Suprapubic skin (tissue), 4 donors: ENCODE measurements around the gene SUPT5H. TPM values are rescaled to one million over a fixed set of nuclear protein-coding genes. Genes with fewer than 3 reads are reported as not detected.

Experiments
- DNase-seq, 2 donors: peaks; one replicate each; pipeline ENCODE4 v3.0.0-alpha.2; 2019; ENCODE audit warnings: low spot score in 2 of 2
- H3K27ac ChIP-seq: fragments of 200-600 bp; sonication (generic); one replicate; pipeline ENCODE4 v1.5.1; 2019
- H3K27me3 ChIP-seq: fragments of 200-600 bp; sonication (generic); one replicate; pipeline ENCODE4 v1.5.1; 2019
- H3K36me3 ChIP-seq: fragments of 200-600 bp; sonication (generic); one replicate; pipeline ENCODE4 v1.5.1; 2019
- H3K4me1 ChIP-seq: fragments of 200-600 bp; sonication (generic); one replicate; pipeline ENCODE4 v1.5.1; 2019
- H3K4me3 ChIP-seq: fragments of 200-600 bp; sonication (generic); one replicate; pipeline ENCODE4 v1.5.1; 2019; ENCODE audit warnings: mild to moderate bottlenecking
- H3K9me3 ChIP-seq: fragments of 200-600 bp; sonication (generic); one replicate; pipeline ENCODE4 v1.5.1; 2019
- CTCF ChIP-seq, 2 donors: fragments of 200-600 bp in 1 of 2; fragments of 450-650 bp in 1 of 2; sonication (generic) in 1 of 2; IDR thresholded peaks; one replicate each; pipeline ENCODE4 v1.5.1; 2016 to 2019; ENCODE audit warnings: antibody characterized with exemption in 2 of 2, mild to moderate bottlenecking in 1 of 2, moderate library complexity in 1 of 2
- EP300 ChIP-seq: sonication (generic); formaldehyde crosslinking; IDR thresholded peaks from one replicate; pipeline ENCODE4 v1.6.1; 2017; ENCODE audit warnings: antibody characterized with exemption
- POLR2A ChIP-seq, 2 donors: fragments of 450-650 bp; IDR thresholded peaks; one replicate each; pipeline ENCODE4 v1.6.1; 2017; ENCODE audit warnings: antibody characterized with exemption in 2 of 2, mild to moderate bottlenecking in 2 of 2, moderate library complexity in 2 of 2
- POLR2AphosphoS5 ChIP-seq, 3 donors: sonication (generic); formaldehyde crosslinking; IDR thresholded peaks; one replicate each; pipeline ENCODE4 v1.6.1; 2017; ENCODE audit warnings: antibody characterized with exemption in 3 of 3
- WGBS: methylation state at CpG from one replicate; pipeline ENCODE4 v1.1.5; 2018; 5-methylcytosine and 5-hydroxymethylcytosine counted together
- total RNA-seq, 4 donors: library from RNA; depleted of rRNA; stranded (reverse); fragments of >200 nt; gene quantifications; one replicate each; pipeline ENCODE4 v1.1.0, GENCODE V29; 2016

The SUPT5H gene
- total RNA-seq, 4 donors from 2014 or later = 59.4 to 135 (median 75.4) TPM

- no peak overlapping the region for H3K27ac ChIP-seq
- no peak overlapping the region for H3K4me3 ChIP-seq
- 73% methylated on average over 8 of the region's 69 CpGs for WGBS
- TF ChIP-seq POLR2A (IDR thresholded peaks at IDR 0.05) (no peak), EP300 (no peak), CTCF (IDR thresholded peaks at IDR 0.05) (peak; percentile 68 to 97), POLR2AphosphoS5 (IDR thresholded peaks at IDR 0.05) (no peak)
- H3K9me3 ChIP-seq = no peaks in the 10 kb centered on the region
- DNase-seq = no peak
- peaks cover 40% of the 10 kb centered on the region for H3K4me1 ChIP-seq
- H3K27me3 ChIP-seq = peaks cover 86% of the 10 kb centered on the region
- H3K36me3 ChIP-seq = no peaks in the 10 kb centered on the region
Observed at GRCh38 chr19:39502640-39503417, 57.4 kb downstream of the SUPT5H start.

GRCh38 chr19:39506598-39506943 lies 61.2 kb downstream of the SUPT5H start:
- TF ChIP-seq POLR2AphosphoS5 (IDR thresholded peaks at IDR 0.05) (no peak), POLR2A (IDR thresholded peaks at IDR 0.05) (no peak)
- WGBS = 32% methylated on average over 7 of the region's 7 CpGs
- H3K27me3 ChIP-seq = peaks cover 76% of the 10 kb centered on the region
- no peaks in the 10 kb centered on the region for H3K9me3 ChIP-seq
- no peak for DNase-seq
- peak overlapping the region; percentile 48 for H3K4me3 ChIP-seq
- H3K27ac ChIP-seq = no peak overlapping the region
- no peaks in the 10 kb centered on the region for H3K36me3 ChIP-seq
- peaks cover 25% of the 10 kb centered on the region for H3K4me1 ChIP-seq

GRCh38 chr19:39506944-39507714 lies 61.7 kb downstream of the SUPT5H start:
- no peak overlapping the region for H3K27ac ChIP-seq
- no peak for TF ChIP-seq POLR2AphosphoS5 (IDR thresholded peaks at IDR 0.05)
- no peak for TF ChIP-seq CTCF (IDR thresholded peaks at IDR 0.05)
- TF ChIP-seq POLR2A (IDR thresholded peaks at IDR 0.05) = no peak
- TF ChIP-seq EP300 = no peak
- peaks cover 25% of the 10 kb centered on the region for H3K4me1 ChIP-seq
- H3K9me3 ChIP-seq = no peaks in the 10 kb centered on the region
- H3K27me3 ChIP-seq = peaks cover 77% of the 10 kb centered on the region
- H3K36me3 ChIP-seq = no peaks in the 10 kb centered on the region
- H3K4me3 ChIP-seq = peak overlapping the region; percentile 48
- 5% methylated on average over 49 of the region's 96 CpGs for WGBS
- DNase-seq = no peak

GRCh38 chr19:39507715-39508364 lies 62.5 kb downstream of the SUPT5H start:
- WGBS = 27% methylated on average over 24 of the region's 24 CpGs
- Histone ChIP-seq H3K4me3 (peak overlapping the region; percentile 48), H3K27ac (no peak overlapping the region), H3K9me3 (no peaks in the 10 kb centered on the region), H3K36me3 (no peaks in the 10 kb centered on the region), H3K4me1 (peaks cover 21% of the 10 kb centered on the region), H3K27me3 (peaks cover 80% of the 10 kb centered on the region)
- no peak for DNase-seq
- TF ChIP-seq POLR2AphosphoS5 (IDR thresholded peaks at IDR 0.05) (no peak), POLR2A (IDR thresholded peaks at IDR 0.05) (no peak), CTCF (IDR thresholded peaks at IDR 0.05) (no peak), EP300 (no peak)

- Histone ChIP-seq H3K36me3 (no peaks in the 10 kb centered on the region), H3K9me3 (no peaks in the 10 kb centered on the region), H3K4me3 (no peak overlapping the region), H3K27ac (no peak overlapping the region), H3K27me3 (peaks cover 82% of the 10 kb centered on the region), H3K4me1 (peaks cover 16% of the 10 kb centered on the region)
- WGBS = 83% methylated on average over 9 of the region's 9 CpGs
- no peak for DNase-seq
- TF ChIP-seq POLR2A (IDR thresholded peaks at IDR 0.05) = no peak
- no peak for TF ChIP-seq EP300
- TF ChIP-seq CTCF (IDR thresholded peaks at IDR 0.05) = no peak
- no peak for TF ChIP-seq POLR2AphosphoS5 (IDR thresholded peaks at IDR 0.05)
Observed at GRCh38 chr19:39508629-39509028, 63.2 kb downstream of the SUPT5H start.
